ENCODE data around the gene RAC2. TPM values are rescaled to one million over a fixed set of nuclear protein-coding genes. Genes with fewer than 3 reads are reported as not detected.
A peak's percentile ranks its signal among the peaks of the same experiment; 100 is the strongest.

Gene RAC2
- total and polyA plus RNA-seq, 7 donors: 0.90 to 5.0 (median 2.3) TPM

DNA sequence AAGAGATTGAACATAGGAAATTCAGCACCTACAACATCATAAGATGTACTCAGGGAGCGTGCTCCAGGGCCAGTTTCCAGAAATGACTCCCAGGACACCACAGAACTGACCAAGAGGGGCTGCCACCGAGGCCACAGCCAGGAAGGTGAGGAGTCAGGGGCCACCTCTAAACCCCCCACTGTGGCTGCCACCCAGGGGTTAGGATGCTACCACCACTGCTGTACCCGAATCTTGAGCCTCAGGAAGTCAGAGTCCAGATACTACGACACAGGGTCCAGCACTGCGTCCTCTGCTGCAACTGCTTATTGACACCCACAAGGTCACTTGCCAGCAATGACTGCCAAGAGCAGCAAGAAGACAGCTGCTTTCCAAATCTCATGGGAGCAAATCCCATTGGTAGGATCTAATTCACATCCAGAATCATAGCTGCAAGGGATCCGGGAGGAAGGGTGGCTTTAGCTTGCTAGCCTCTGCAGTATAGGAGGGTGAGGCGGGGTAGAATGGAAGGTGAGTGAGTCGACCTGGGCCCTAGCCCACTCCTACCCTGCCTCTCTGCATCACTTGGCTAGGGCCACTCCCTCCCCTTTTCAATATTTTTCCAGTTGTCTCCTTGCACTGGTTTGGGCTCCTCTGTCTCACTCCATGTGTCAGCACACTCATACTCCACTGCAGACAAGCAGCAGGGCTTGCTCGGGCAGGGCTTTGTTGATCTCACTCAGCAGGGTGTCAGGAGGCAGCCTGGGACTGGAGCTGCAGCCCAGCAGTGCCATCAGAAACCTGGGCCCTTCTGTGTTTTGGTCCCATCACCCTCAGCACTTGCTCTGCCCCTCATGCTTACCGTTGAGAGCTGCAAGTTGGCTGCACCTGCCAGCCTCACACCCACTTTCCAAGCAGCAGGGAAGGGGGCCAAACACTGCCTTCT lies 20.2 kb upstream of the RAC2 start:
- 75 to 79% (median 78%) methylated on average over 10 of the region's 10 CpGs for WGBS, 3 donors
- H3K4me3 ChIP-seq: no peak overlapping the region
- ATAC-seq (no peak), DNase-seq (no peak)
- no peaks in the 10 kb centered on the region for H3K4me1 ChIP-seq
- TF ChIP-seq, protein P1, sequence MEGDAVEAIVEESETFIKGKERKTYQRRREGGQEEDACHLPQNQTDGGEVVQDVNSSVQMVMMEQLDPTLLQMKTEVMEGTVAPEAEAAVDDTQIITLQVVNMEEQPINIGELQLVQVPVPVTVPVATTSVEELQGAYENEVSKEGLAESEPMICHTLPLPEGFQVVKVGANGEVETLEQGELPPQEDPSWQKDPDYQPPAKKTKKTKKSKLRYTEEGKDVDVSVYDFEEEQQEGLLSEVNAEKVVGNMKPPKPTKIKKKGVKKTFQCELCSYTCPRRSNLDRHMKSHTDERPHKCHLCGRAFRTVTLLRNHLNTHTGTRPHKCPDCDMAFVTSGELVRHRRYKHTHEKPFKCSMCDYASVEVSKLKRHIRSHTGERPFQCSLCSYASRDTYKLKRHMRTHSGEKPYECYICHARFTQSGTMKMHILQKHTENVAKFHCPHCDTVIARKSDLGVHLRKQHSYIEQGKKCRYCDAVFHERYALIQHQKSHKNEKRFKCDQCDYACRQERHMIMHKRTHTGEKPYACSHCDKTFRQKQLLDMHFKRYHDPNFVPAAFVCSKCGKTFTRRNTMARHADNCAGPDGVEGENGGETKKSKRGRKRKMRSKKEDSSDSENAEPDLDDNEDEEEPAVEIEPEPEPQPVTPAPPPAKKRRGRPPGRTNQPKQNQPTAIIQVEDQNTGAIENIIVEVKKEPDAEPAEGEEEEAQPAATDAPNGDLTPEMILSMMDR (IDR thresholded peaks at IDR 0.05): no peak
- no peaks in the 10 kb centered on the region for H3K9me3 ChIP-seq
- peaks cover 0 to 62% (median 6%) of the 10 kb centered on the region in 3 donors for H3K27me3 ChIP-seq (ENCODE audit: insufficient read depth in 3 of 3, low read length in 2 of 3)
- no peaks in the 10 kb centered on the region for H3K36me3 ChIP-seq (ENCODE audit: insufficient read depth in 1 of 2, low read depth in 1 of 2)
- intact Hi-C loops (cut with DNase I): no loop called here
- H3K27ac ChIP-seq: no peak overlapping the region

DNA sequence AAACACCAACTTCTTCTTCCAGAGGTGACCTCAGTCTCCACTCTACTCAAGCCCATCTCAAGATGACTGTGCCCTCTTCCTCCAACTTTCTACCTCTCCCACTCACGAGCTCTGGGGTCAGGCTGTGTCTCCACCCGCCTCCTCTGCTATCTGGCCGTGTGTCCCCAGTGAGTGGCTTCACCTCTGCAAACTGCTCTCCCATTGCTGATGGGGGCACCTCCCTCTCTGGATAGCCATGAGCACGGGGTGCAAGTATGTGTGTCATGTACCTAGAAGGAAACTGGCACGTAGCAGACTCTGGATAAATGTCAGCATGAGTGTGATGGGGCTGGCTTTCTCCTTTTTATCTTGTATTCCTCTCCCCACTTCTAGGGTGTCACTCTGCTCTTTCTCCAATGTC lies 18.3 kb upstream of the RAC2 start:
- 62 to 67% (median 64%) methylated on average over 5 of the region's 5 CpGs for WGBS, 3 donors
- TF ChIP-seq, protein P1 (IDR thresholded peaks at IDR 0.05): no peak
- Histone ChIP-seq H3K9me3 (no peaks in the 10 kb centered on the region), H3K36me3 (ENCODE audit: insufficient read depth in 1 of 2, low read depth in 1 of 2) (no peaks in the 10 kb centered on the region), H3K4me1 (no peaks in the 10 kb centered on the region), H3K27me3 (ENCODE audit: insufficient read depth in 3 of 3, low read length in 2 of 3) (peaks cover under 1 to 67% (median 11%) of the 10 kb centered on the region in 3 donors), H3K27ac (no peak overlapping the region), H3K4me3 (no peak overlapping the region)
- DNase-seq (no peak), ATAC-seq (no peak)
- intact Hi-C loops (cut with DNase I): no loop called here

DNA sequence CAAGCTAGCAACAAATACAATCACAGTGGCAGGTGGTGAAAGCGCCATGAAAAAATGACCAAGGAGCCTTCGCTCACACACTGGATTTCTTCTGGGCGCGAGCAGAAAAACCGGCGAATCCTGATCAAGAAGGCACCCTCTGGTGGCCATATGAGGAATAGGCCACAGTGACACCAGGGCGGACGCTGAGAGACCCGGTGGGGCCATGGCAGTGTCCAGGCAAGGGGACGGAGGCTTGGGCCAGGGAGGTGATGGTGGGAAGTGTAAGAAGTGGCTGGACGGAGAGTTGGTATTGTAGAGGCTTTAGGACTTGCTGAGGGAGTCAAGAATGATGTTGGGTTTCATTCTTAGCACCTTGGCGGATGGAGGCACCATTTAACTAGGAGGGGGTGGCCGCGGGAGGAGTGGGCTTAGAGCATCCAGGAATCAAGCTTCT lies 16.9 kb upstream of the RAC2 start:
- no peaks in the 10 kb centered on the region for H3K4me1 ChIP-seq
- peaks cover 7 to 68% (median 8%) of the 10 kb centered on the region in 3 donors for H3K27me3 ChIP-seq (ENCODE audit: insufficient read depth in 3 of 3, low read length in 2 of 3)
- no peaks in the 10 kb centered on the region for H3K9me3 ChIP-seq
- H3K36me3 ChIP-seq (ENCODE audit: insufficient read depth in 1 of 2, low read depth in 1 of 2): no peaks in the 10 kb centered on the region
- peak in 1 of 2 donors; percentile 59 for DNase-seq
- TF ChIP-seq, protein P1 (IDR thresholded peaks at IDR 0.05): peak; percentile 75
- no peak overlapping the region for H3K4me3 ChIP-seq
- intact Hi-C loops (cut with DNase I): no loop called here
- WGBS, 3 donors: 22 to 27% (median 23%) methylated on average over 14 of the region's 14 CpGs
- ATAC-seq: peak in 1 of 4 donors; percentile 51
- no peak overlapping the region for H3K27ac ChIP-seq

DNA sequence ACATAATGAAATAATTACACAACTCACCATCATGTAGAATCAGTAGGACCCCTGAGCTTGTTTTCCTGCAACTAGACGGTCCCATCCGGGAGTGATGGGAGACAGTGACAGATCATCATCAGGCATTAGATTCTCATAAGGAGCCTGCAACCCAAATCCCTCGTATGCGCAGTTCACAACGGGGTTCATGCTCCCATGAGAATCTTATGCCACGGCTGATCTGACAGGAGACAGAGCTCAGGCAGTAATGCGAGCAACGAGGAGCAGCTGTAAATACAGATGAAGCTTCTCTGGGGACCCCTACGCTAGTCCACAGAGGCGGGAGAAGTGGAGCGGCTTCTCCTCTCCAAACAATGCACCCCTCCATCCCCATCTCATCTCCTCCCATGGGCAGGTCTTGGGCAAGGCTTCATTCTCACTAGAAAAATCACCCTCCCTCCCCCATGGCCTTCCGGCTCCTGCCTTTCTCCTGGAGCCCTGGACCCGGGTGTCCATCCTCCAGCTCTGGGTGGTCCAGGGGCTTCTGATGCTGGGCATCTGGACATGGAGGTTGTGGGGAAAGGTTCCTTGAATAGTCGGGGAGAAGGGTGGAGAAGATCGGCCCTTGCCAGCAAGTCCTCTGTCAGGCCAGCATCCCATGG lies 16.2 kb upstream of the RAC2 start:
- WGBS, 3 donors: 36 to 41% (median 37%) methylated on average over 15 of the region's 15 CpGs
- DNase-seq (no peak), ATAC-seq (no peak)
- no peaks in the 10 kb centered on the region for H3K4me1 ChIP-seq
- H3K27me3 ChIP-seq (ENCODE audit: insufficient read depth in 3 of 3, low read length in 2 of 3): peaks cover 7 to 73% (median 8%) of the 10 kb centered on the region in 3 donors
- no peak overlapping the region for H3K4me3 ChIP-seq
- TF ChIP-seq, protein P1 (IDR thresholded peaks at IDR 0.05): no peak
- H3K9me3 ChIP-seq: no peaks in the 10 kb centered on the region
- intact Hi-C loops (cut with DNase I): no loop called here
- no peaks in the 10 kb centered on the region for H3K36me3 ChIP-seq (ENCODE audit: insufficient read depth in 1 of 2, low read depth in 1 of 2)
- H3K27ac ChIP-seq: no peak overlapping the region
